Ramos (cell line): ENCODE measurements around the gene GALNTL6.

Experiments
- in situ Hi-C: fragments of 300-500 bp; cut with MboI; formaldehyde crosslinking; loops from one replicate; pipeline ENCODE4 v1.14.3; 2022; ENCODE audit warnings: low sequenced_read_pairs; ENCODE audit not compliant: unreplicated experiment

The GALNTL6 gene

GRCh38 chr4:171876636-171877035 is 63.4 kb downstream of the GALNTL6 start:
- in situ Hi-C loops = no loop called here

- in situ Hi-C loops = no loop called here
These were observed 66.9 kb downstream of the GALNTL6 start for GRCh38 chr4:171880136-171880535.

- in situ Hi-C loops = no loop called here
These were observed 76.5 kb downstream of the GALNTL6 start for GRCh38 chr4:171889681-171890080.

- in situ Hi-C loops = no loop called here
These were observed 77.8 kb downstream of the GALNTL6 start for GRCh38 chr4:171891038-171891437.

- in situ Hi-C loops = no loop called here
These were observed 83.2 kb downstream of the GALNTL6 start for GRCh38 chr4:171896426-171896825.

- in situ Hi-C loops = no loop called here
These were observed 106.1 kb downstream of the GALNTL6 start for GRCh38 chr4:171919314-171919713.

GRCh38 chr4:171920901-171921300 is 107.7 kb downstream of the GALNTL6 start:
- in situ Hi-C loops = no loop called here

- in situ Hi-C loops = no loop called here
These were observed 111.7 kb downstream of the GALNTL6 start for GRCh38 chr4:171924746-171925376.

GRCh38 chr4:171928336-171928735 is 115.1 kb downstream of the GALNTL6 start:
- in situ Hi-C loops = no loop called here

GRCh38 chr4:171929477-171929876 is 116.3 kb downstream of the GALNTL6 start:
- in situ Hi-C loops = no loop called here

GRCh38 chr4:171929907-171930306 is 116.7 kb downstream of the GALNTL6 start:
- in situ Hi-C loops = no loop called here

- in situ Hi-C loops = no loop called here
These were observed 119.0 kb downstream of the GALNTL6 start for GRCh38 chr4:171932238-171932637.

- in situ Hi-C loops = no loop called here
These were observed 127.5 kb downstream of the GALNTL6 start for GRCh38 chr4:171940656-171941055.

GRCh38 chr4:171947400-171947799 is 134.2 kb downstream of the GALNTL6 start:
- in situ Hi-C loops = no loop called here

- in situ Hi-C loops = no loop called here
These were observed 134.8 kb downstream of the GALNTL6 start for GRCh38 chr4:171948038-171948437.

GRCh38 chr4:171954650-171955049 is 141.4 kb downstream of the GALNTL6 start:
- in situ Hi-C loops = no loop called here

GRCh38 chr4:171956678-171957077 is 143.5 kb downstream of the GALNTL6 start:
- in situ Hi-C loops = no loop called here

GRCh38 chr4:171962110-171962509 is 148.9 kb downstream of the GALNTL6 start:
- in situ Hi-C loops = no loop called here

- in situ Hi-C loops = no loop called here
These were observed 153.2 kb downstream of the GALNTL6 start for GRCh38 chr4:171966356-171966755.

GRCh38 chr4:171978216-171978615 is 165.0 kb downstream of the GALNTL6 start:
- in situ Hi-C loops = no loop called here

- in situ Hi-C loops = no loop called here
These were observed 166.3 kb downstream of the GALNTL6 start for GRCh38 chr4:171979461-171979860.

- in situ Hi-C loops = no loop called here
These were observed 168.0 kb downstream of the GALNTL6 start for GRCh38 chr4:171981185-171981584.
